H9 (cell line): ENCODE measurements around the gene PDZD4. TPM values are rescaled to one million over a fixed set of nuclear protein-coding genes. Genes with fewer than 3 reads are reported as not detected.

ENCODE experiments used
- DNase-seq: peaks from one replicate; pipeline ENCODE4 v3.0.0-alpha.2; 2017
- H2AFZ ChIP-seq: one replicate; pipeline ENCODE4 v1.6.1; 2013; ENCODE audit warnings: mild to moderate bottlenecking, low read length, control low read depth, moderate library complexity
- H2AK5ac ChIP-seq: 2 replicates; pipeline ENCODE4 v1.6.1; 2013; ENCODE audit warnings: low read length, control low read depth, mixed read lengths; ENCODE audit not compliant: insufficient read length
- H2BK120ac ChIP-seq: one replicate; pipeline ENCODE4 v1.6.1; 2013; ENCODE audit warnings: low read depth, mild to moderate bottlenecking, low read length, control low read depth, inconsistent platforms; ENCODE audit not compliant: poor library complexity, severe bottlenecking
- H2BK12ac ChIP-seq: 2 replicates; pipeline ENCODE4 v1.6.1; 2013; ENCODE audit warnings: low read length, control low read depth, mixed read lengths, low read depth; ENCODE audit not compliant: insufficient read length
- H2BK15ac ChIP-seq: 2 replicates; pipeline ENCODE4 v1.6.1; 2013; ENCODE audit warnings: low read depth, low read length, control low read depth
- H2BK20ac ChIP-seq: one replicate; pipeline ENCODE4 v1.6.1; 2013; ENCODE audit warnings: low read depth, mild to moderate bottlenecking, low read length, control low read depth, inconsistent platforms; ENCODE audit not compliant: poor library complexity, severe bottlenecking
- H2BK5ac ChIP-seq: 2 replicates; pipeline ENCODE4 v1.6.1; 2013; ENCODE audit warnings: low read length, control low read depth, mixed read lengths; ENCODE audit not compliant: insufficient read length
- H3K14ac ChIP-seq: 2 replicates; pipeline ENCODE4 v1.6.1; 2013; ENCODE audit warnings: low read length, control low read depth; ENCODE audit not compliant: insufficient read depth
- H3K18ac ChIP-seq: 2 replicates; pipeline ENCODE4 v1.6.1; 2013; ENCODE audit warnings: low read depth, mild to moderate bottlenecking, mixed read lengths, low read length, control low read depth; ENCODE audit not compliant: insufficient read length
- H3K23ac ChIP-seq: 2 replicates; pipeline ENCODE4 v1.6.1; 2013; ENCODE audit warnings: low read length, control low read depth, mixed read lengths, low read depth; ENCODE audit not compliant: insufficient read length
- H3K23me2 ChIP-seq: 2 replicates; pipeline ENCODE4 v1.6.1; 2013; ENCODE audit warnings: low read depth, mild to moderate bottlenecking, mixed read lengths, low read length, control low read depth; ENCODE audit not compliant: insufficient read length, poor library complexity, severe bottlenecking
- H3K27ac ChIP-seq: 2 replicates; pipeline ENCODE4 v1.5.1; 2013; ENCODE audit warnings: low read length, control low read depth, mixed read lengths, low read depth; ENCODE audit not compliant: insufficient read length
- H3K27me3 ChIP-seq: 2 replicates; pipeline ENCODE4 v1.6.1; 2013; ENCODE audit warnings: low read length, control low read depth, inconsistent platforms; ENCODE audit not compliant: insufficient read depth
- H3K4ac ChIP-seq: 2 replicates; pipeline ENCODE4 v1.6.1; 2013; ENCODE audit warnings: low read depth, mild to moderate bottlenecking, control low read depth, inconsistent platforms, low read length, moderate library complexity
- H3K4me1 ChIP-seq: 2 replicates; pipeline ENCODE4 v1.6.1; 2013; ENCODE audit warnings: low read length, control low read depth, inconsistent platforms; ENCODE audit not compliant: insufficient read depth
- H3K4me2 ChIP-seq: 2 replicates; pipeline ENCODE4 v1.6.1; 2013; ENCODE audit warnings: low read length, control low read depth, mixed read lengths; ENCODE audit not compliant: insufficient read length, insufficient read depth
- H3K56ac ChIP-seq: 2 replicates; pipeline ENCODE4 v1.6.1; 2013; ENCODE audit warnings: low read depth, mild to moderate bottlenecking, mixed read lengths, low read length, control low read depth; ENCODE audit not compliant: insufficient read length
- H3K79me1 ChIP-seq: 2 replicates; pipeline ENCODE4 v1.6.1; 2013; ENCODE audit warnings: low read depth, mild to moderate bottlenecking, moderate library complexity, low read length, control low read depth, inconsistent platforms; ENCODE audit not compliant: insufficient read depth, poor library complexity, severe bottlenecking
- H3K79me2 ChIP-seq: 2 replicates; pipeline ENCODE4 v1.6.1; 2013; ENCODE audit warnings: low read length, control low read depth, inconsistent platforms; ENCODE audit not compliant: insufficient read depth
- H3K9ac ChIP-seq: 2 replicates; pipeline ENCODE4 v1.6.1; 2013; ENCODE audit warnings: low read length, control low read depth, mixed read lengths; ENCODE audit not compliant: insufficient read length; ENCODE audit errors: extremely low read depth
- H3K9me3 ChIP-seq: one replicate; pipeline ENCODE4 v1.6.1; 2013; ENCODE audit warnings: low read depth, low read length, inconsistent platforms; ENCODE audit not compliant: control insufficient read depth
- H3T11ph ChIP-seq: one replicate; pipeline ENCODE4 v1.6.1; 2013; ENCODE audit warnings: mild to moderate bottlenecking, low read length, control low read depth, inconsistent platforms
- H4K20me1 ChIP-seq: one replicate; pipeline ENCODE4 v1.6.1; 2013; ENCODE audit not compliant: control insufficient read depth, insufficient read length, insufficient read depth
- H4K5ac ChIP-seq: 2 replicates; pipeline ENCODE4 v1.6.1; 2013; ENCODE audit warnings: low read depth, mild to moderate bottlenecking, mixed read lengths, low read length, control low read depth; ENCODE audit not compliant: insufficient read length
- H4K8ac ChIP-seq: replicated peaks from 2 replicates; pipeline ENCODE4 v1.6.1; 2013; ENCODE audit warnings: low read length, control low read depth, mixed read lengths, low read depth; ENCODE audit not compliant: insufficient read length
- H4K91ac ChIP-seq: 2 replicates; pipeline ENCODE4 v1.6.1; 2013; ENCODE audit warnings: low read depth, mild to moderate bottlenecking, moderate library complexity, mixed read lengths, low read length, control low read depth; ENCODE audit not compliant: insufficient read length
- H3K27ac Mint-ChIP-seq, 3 experiments: 2 replicates in 2 of 3; 3 replicates in 1 of 3; pipeline ENCODE4 v1.8.0; 2020 to 2021; ENCODE audit warnings: mixed read lengths in 3 of 3, mild to moderate bottlenecking in 1 of 3, moderate library complexity in 1 of 3
- H3K27me3 Mint-ChIP-seq: 2 replicates; pipeline ENCODE4 v1.8.0; 2021; ENCODE audit warnings: low read depth, mild to moderate bottlenecking, moderate library complexity, mixed read lengths
- H3K36me3 Mint-ChIP-seq, 3 experiments: 2 replicates in 2 of 3; 3 replicates in 1 of 3; pipeline ENCODE4 v1.8.0; 2020 to 2021; ENCODE audit warnings: low read depth in 3 of 3, mixed read lengths in 3 of 3; ENCODE audit not compliant: insufficient read depth in 1 of 3
- H3K4me1 Mint-ChIP-seq, 2 experiments: 2 replicates each; pipeline ENCODE4 v1.8.0; 2020; ENCODE audit warnings: mixed read lengths in 2 of 2
- H3K4me3 Mint-ChIP-seq, 2 experiments: 2 replicates in 1 of 2; 3 replicates in 1 of 2; pipeline ENCODE4 v1.8.0; 2020 to 2021; ENCODE audit warnings: mild to moderate bottlenecking in 2 of 2, mixed read lengths in 2 of 2, moderate library complexity in 1 of 2
- H3K9me3 Mint-ChIP-seq, 2 experiments: 2 replicates in 1 of 2; 3 replicates in 1 of 2; pipeline ENCODE4 v1.8.0; 2020; ENCODE audit warnings: mild to moderate bottlenecking in 2 of 2, mixed read lengths in 2 of 2, moderate library complexity in 1 of 2
- CTCF ChIP-seq: fragments of 200-600 bp; sonication (generic); conservative IDR thresholded peaks from 3 replicates; pipeline ENCODE4 v1.8.0; 2021; ENCODE audit warnings: antibody characterized with exemption, mild to moderate bottlenecking
- WGBS: extraction: QIAGEN DNeasy Blood & Tissue Kit; methylation state at CpG from one replicate; pipeline ENCODE4 v1.1.7; 2013; ENCODE audit warnings: missing lambda C conversion rate, low lambda C conversion rate, mixed read lengths; ENCODE audit not compliant: insufficient read length; ENCODE audit errors: extremely low coverage; 5-methylcytosine and 5-hydroxymethylcytosine counted together
- total RNA-seq: library from RNA; stranded (reverse); gene quantifications from 2 replicates; pipeline ENCODE4 v1.2.1, GENCODE V29; 2021

The PDZD4 gene
- total RNA-seq, 1 experiment from 2014 or later: 110 TPM

- H3K79me2 ChIP-seq: no peaks in the 10 kb centered on the region
- H3K9ac ChIP-seq: no peak overlapping the region
- no peak overlapping the region for H4K5ac ChIP-seq
Measured at GRCh38 chrX:153764786-153765137, 65.6 kb downstream of the PDZD4 start.

More at GRCh38 chrX:153764786-153765137, 65.6 kb downstream of the PDZD4 start:
- Histone ChIP-seq H2BK5ac (no peak overlapping the region), H2AK5ac (no peak overlapping the region), H2BK15ac (no peak overlapping the region), H3K4ac (no peak overlapping the region), H3K4me2 (no peak overlapping the region), H3K9me3 (peaks cover 7% of the 10 kb centered on the region), H4K20me1 (no peaks in the 10 kb centered on the region), H3K18ac (no peak overlapping the region), H3K23me2 (no peaks in the 10 kb centered on the region), H3K14ac (no peak overlapping the region), H2BK12ac (no peak overlapping the region), H2BK20ac (no peak overlapping the region), H3K56ac (no peak overlapping the region), H4K91ac (no peak overlapping the region), H4K8ac (no peak overlapping the region), H3T11ph (no peak overlapping the region), H3K23ac (no peak overlapping the region), H3K4me1 (no peaks in the 10 kb centered on the region), H2BK120ac (no peak overlapping the region), H2AFZ (no peak overlapping the region), H3K27ac (no peak overlapping the region), H3K27me3 (no peaks in the 10 kb centered on the region), H3K79me1 (no peaks in the 10 kb centered on the region)
- H3K9me3 Mint-ChIP-seq: peaks cover 46 to 65% of the 10 kb centered on the region in 2 experiments
- H3K27ac Mint-ChIP-seq: no peak overlapping the region
- no peak for DNase-seq
- no CpG with 5 or more reads among the region's 7 CpGs for WGBS
- H3K4me1 Mint-ChIP-seq: peaks cover 4 to 6% of the 10 kb centered on the region in 2 experiments; a peak in 3 of 4 replicates
- H3K36me3 Mint-ChIP-seq: peaks cover 0 to 3% (median 2%) of the 10 kb centered on the region in 3 experiments; a peak in 4 of 7 replicates
- H3K4me3 Mint-ChIP-seq: no peak overlapping the region
- TF ChIP-seq CTCF: no peak
- H3K27me3 Mint-ChIP-seq: peaks cover 10% of the 10 kb centered on the region
